Kidney (tissue), 22 donors: ENCODE results near the gene DLX3. TPM values are rescaled to one million over a fixed set of nuclear protein-coding genes. Genes with fewer than 3 reads are reported as not detected.
A peak's percentile ranks its signal among the peaks of the same experiment; 100 is the strongest.

Experiments
- DNase-seq, 5 donors: peaks; one replicate each; pipeline ENCODE4 v3.0.0-alpha.2; 2013 to 2020
- FAIRE-seq: peaks from 2 replicates; lab custom pipeline; 2012; peaks lifted over from hg19 to GRCh38; lab: Jason Lieb, UNC
- H3K27ac ChIP-seq, 2 donors: one replicate each; pipeline ENCODE4 v1.7.0; 2013; ENCODE audit warnings: low read depth in 2 of 2, low read length in 2 of 2, inconsistent platforms in 1 of 2
- H3K27me3 ChIP-seq: one replicate; pipeline ENCODE4 v1.7.1; 2013; ENCODE audit warnings: low read length, inconsistent platforms; ENCODE audit not compliant: control insufficient read depth, insufficient read depth
- H3K36me3 ChIP-seq, 3 donors: one replicate each; pipeline versions ENCODE4 v1.7.0 to v1.7.1; 2013; ENCODE audit warnings: low read length in 3 of 3, control low read depth in 1 of 3, inconsistent platforms in 1 of 3; ENCODE audit not compliant: insufficient read depth in 3 of 3, control insufficient read depth in 2 of 3
- H3K4me1 ChIP-seq, 3 donors: one replicate each; pipeline versions ENCODE4 v1.7.0 to v1.7.1; 2013; ENCODE audit warnings: low read length in 3 of 3, inconsistent platforms in 1 of 3, low read depth in 1 of 3; ENCODE audit not compliant: control insufficient read depth in 2 of 3, insufficient read depth in 2 of 3
- H3K4me3 ChIP-seq, 3 donors: one replicate each; pipeline versions ENCODE4 v1.7.0 to v1.8.1; 2013; ENCODE audit warnings: low read length in 3 of 3, control low read depth in 1 of 3, inconsistent platforms in 1 of 3
- H3K9ac ChIP-seq, 3 donors: one replicate each; pipeline versions ENCODE4 v1.7.0 to v1.7.1; 2013; ENCODE audit warnings: low read length in 3 of 3, control low read depth in 1 of 3, inconsistent platforms in 1 of 3
- H3K9me3 ChIP-seq, 3 donors: one replicate each; pipeline versions ENCODE4 v1.7.0 to v1.7.1; 2013; ENCODE audit warnings: low read length in 3 of 3, control low read depth in 1 of 3, inconsistent platforms in 1 of 3; ENCODE audit not compliant: control insufficient read depth in 2 of 3, insufficient read depth in 1 of 3
- CTCF ChIP-seq: IDR thresholded peaks from 3 replicates; pipeline ENCODE4 v1.5.1; 2012; ENCODE audit warnings: mild to moderate bottlenecking, moderate library complexity, borderline replicate concordance; ENCODE audit not compliant: insufficient read depth; ENCODE audit errors: extremely low read depth
- intact Hi-C: fragments of 100-400 bp; cut with DNase I; formaldehyde crosslinking; loops from one replicate; pipeline ENCODE4 v1.11.1; 2022
- long read RNA-seq, 10 donors: library from polyadenylated mRNA in 1 of 10; unstranded in 1 of 10; transcript quantifications; one replicate each; pipeline ENCODE4 v2.0.0 and lab custom pipeline, GENCODE V29; 2021 to 2026
- polyA plus RNA-seq: library from polyadenylated mRNA; stranded (reverse); fragments of 350-450 nt; fragmentation: Illumina TruSeq; extraction: RNeasy Lipid Tissue Mini Kit (QIAGEN cat#74804); gene quantifications from one replicate; pipeline ENCODE4 v1.2.3, GENCODE V29; 2014; ENCODE audit warnings: low read depth, low replicate concordance; ENCODE audit not compliant: insufficient read depth
- total RNA-seq: library from RNA; stranded (reverse); fragmentation: NEBNext Ultra II Directional; extraction: Animal tissue kit (Norgen Biotek cat#: 25700); gene quantifications from one replicate; pipeline ENCODE4 v1.2.1, GENCODE V29; 2021
- donor health status: control.
- donor health status: control.
- donor health status: control.
- donor health status: control.
- donor health status: control.
- donor health status: DM: yes; HTN: yes; CAD: no.
- donor health status: Normal renal cell carcinoma (clear cell type).

DLX3 gene
- 0.41 TPM for total RNA-seq
- polyA plus RNA-seq = 0.47 TPM
- long read RNA-seq, donor 1, partial matches to known transcripts = 0 of 1 reads
- long read RNA-seq, donor 1, other reads (novel, unspliced or antisense) = 0 of 1 reads
- long read RNA-seq, donor 2, partial matches to known transcripts = 0 of 1 reads
- long read RNA-seq, donor 2, other reads (novel, unspliced or antisense) = 0 of 1 reads
- long read RNA-seq, donor 3 = 0 reads
- long read RNA-seq, donor 4, partial matches to known transcripts = 0 of 1 reads
- long read RNA-seq, donor 4, other reads (novel, unspliced or antisense) = 0 of 1 reads
- long read RNA-seq, donor 5 = 0 reads
- long read RNA-seq, donor 6 = 0 reads
- long read RNA-seq, donor 7 = 0 reads
- long read RNA-seq, donor 8 = 0 reads
- long read RNA-seq, donor 9 = 0 reads
- long read RNA-seq, donor 10 = 0 reads

- peaks cover 0 to 16% (median 11%) of the 10 kb centered on the region in 3 donors for H3K4me1 ChIP-seq
- peaks cover 0 to 2% (median 0%) of the 10 kb centered on the region in 3 donors for H3K9me3 ChIP-seq
- H3K4me3 ChIP-seq = peak within 1 kb of the TSS in 2 of 3 donors; percentile 41 to 53
- no peak within 1 kb of the TSS for H3K27ac ChIP-seq
- no peak within 1 kb of the TSS for H3K9ac ChIP-seq
- no peaks in the 10 kb centered on the region for H3K36me3 ChIP-seq
- H3K27me3 ChIP-seq = peaks cover 34% of the 10 kb centered on the region
- TF ChIP-seq CTCF = no peak
- FAIRE-seq (no peak), DNase-seq (peak; percentile 88 to 93 (median 91))
- intact Hi-C loops = loop anchor here (5.0 to 10.0 kb wide), 2 partner anchors 133 to 430 kb away; no protein-coding TSS in a partner anchor
Observed at GRCh38 chr17:49995055-49995738, at the start of gene DLX3. TSS of gene DLX3 (minus strand) at chr17:49995224. CDS start at chr17:49994998, 226 bp downstream.

- Histone ChIP-seq H3K27ac (peak overlapping the region in 1 of 2 donors; percentile 59), H3K9me3 (no peaks in the 10 kb centered on the region), H3K9ac (peak overlapping the region in 1 of 3 donors; percentile 34), H3K4me3 (no peak overlapping the region), H3K4me1 (peaks cover 2 to 25% (median 9%) of the 10 kb centered on the region in 3 donors), H3K36me3 (no peaks in the 10 kb centered on the region), H3K27me3 (no peaks in the 10 kb centered on the region)
- DNase-seq (peak in 1 of 5 donors; percentile 32), FAIRE-seq (no peak)
- intact Hi-C loops = no loop called here
- TF ChIP-seq CTCF = no peak
Observed at GRCh38 chr17:50044483-50044882, 49.5 kb upstream of the DLX3 start.

DNA sequence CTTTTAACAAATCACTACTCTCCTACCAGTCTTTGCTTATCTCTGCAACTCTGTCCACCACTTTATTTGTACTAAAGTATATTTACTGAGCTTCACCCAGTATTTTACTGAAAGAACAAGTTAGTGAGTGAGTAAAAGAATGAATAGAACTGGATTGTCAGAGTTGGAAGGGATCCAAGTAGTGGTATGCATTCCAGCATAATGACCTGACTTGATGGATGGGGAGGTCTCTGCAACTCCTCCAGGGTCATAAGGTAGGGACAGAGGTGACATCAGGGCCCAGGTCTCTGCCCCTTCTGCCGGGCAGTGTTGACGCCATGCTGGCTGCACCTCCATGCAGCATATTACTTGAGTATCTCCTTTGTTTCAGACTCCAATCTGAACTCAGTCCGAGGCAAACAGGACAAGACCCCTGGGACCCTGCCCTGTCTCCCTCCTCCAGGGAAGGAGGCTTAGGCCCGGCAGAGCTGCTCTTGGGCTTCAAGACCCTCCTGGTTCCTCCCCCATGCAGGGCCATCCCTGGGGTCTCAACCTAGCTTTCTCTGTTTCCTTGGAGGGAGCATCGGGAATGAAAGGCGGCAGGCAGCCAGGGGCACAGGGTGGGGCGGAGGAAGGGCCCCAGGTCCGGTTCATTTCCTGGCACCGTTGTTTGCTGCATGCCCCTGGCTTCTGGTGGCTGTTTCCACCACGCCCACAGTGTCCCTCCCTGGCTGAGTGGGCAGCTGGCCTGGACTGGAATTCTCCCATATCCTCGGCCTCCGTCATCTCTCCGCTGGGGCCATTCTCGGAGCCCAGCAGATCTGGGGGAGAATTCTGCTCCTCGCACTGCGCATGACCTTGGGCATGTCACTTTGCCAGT lies 48.5 kb upstream of the DLX3 start:
- peak overlapping the region; percentile 48 to 59 for H3K27ac ChIP-seq
- no peak overlapping the region for H3K4me3 ChIP-seq
- TF ChIP-seq CTCF = no peak
- intact Hi-C loops = no loop called here
- H3K27me3 ChIP-seq = no peaks in the 10 kb centered on the region
- FAIRE-seq (no peak), DNase-seq (peak in 2 of 5 donors; percentile 60 to 96)
- peak overlapping the region in 1 of 3 donors; percentile 34 for H3K9ac ChIP-seq
- peaks cover 2 to 25% (median 9%) of the 10 kb centered on the region in 3 donors for H3K4me1 ChIP-seq
- no peaks in the 10 kb centered on the region for H3K36me3 ChIP-seq
- H3K9me3 ChIP-seq = no peaks in the 10 kb centered on the region
